ENCODE results near the gene HS6ST1.
A peak's percentile ranks its signal among the peaks of the same experiment; 100 is the strongest.

Gene HS6ST1

DNA sequence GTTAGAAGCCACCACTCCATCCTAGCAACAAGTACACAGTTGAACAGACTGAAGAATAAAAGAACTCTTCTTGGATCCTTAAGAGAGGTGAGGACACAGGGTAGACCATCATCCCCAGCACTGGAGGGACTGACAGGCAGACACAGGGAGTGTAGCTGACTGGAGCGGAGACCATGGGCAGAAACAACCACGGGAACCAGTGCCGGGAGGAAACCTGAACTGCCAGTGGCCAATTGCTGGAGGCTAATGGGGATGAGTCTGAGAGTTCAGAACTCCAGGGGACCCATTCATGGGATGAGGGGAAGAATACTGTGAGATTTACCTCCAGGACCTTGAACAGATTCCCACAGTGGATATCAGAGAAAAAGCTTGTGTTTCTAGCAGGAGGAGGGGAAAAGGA, 76.8 kb downstream of the HS6ST1 start:
- Mint-ChIP-seq H3K4me1 (no peaks in the 10 kb centered on the region), H3K9me3 (no peaks in the 10 kb centered on the region), H3K27ac (no peak overlapping the region), H3K4me3 (no peak overlapping the region), H3K36me3 (no peaks in the 10 kb centered on the region), H3K27me3 (peaks cover 5% of the 10 kb centered on the region)
- DNase-seq (ENCODE audit: low spot score in 2 of 2) (no peak), ATAC-seq (ENCODE audit: low read depth) (no peak)

DNA sequence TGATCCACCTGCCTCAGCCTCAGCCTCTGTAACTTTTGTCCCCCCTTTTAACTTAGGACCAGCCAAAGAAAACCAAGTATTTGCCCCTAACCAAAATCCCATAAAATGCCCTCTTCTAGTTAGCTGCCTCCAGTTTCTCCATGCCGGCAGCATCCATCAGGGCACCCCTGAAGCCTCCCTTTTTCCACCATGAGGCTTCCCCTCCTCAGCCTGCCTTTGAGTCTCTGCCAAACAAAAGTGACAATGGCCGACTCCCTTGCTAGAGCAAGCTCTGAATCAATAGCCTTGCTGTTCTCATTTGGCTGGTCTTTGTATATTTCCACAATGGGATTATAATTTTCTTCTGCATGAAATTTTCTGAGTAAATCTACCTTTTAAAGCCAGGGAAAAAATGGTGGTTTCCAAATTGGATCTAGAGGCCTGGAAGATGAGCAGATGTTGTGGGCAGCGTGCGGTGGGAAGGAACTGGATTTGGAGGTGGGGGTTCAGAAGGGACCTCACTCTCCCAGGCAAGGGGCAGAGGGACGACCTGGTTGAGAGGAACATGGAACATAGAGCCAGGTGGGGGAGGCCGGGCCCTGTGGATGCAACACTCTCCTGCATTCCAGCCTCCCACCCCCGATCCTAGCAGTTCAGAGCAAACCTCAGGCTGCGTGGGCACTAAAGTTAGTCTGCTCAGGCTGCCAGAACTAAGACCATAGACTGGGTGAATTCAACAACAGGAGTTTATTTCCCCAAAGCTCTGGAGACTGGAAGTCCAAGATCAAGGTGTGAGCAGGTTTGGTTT, 80.6 kb downstream of the HS6ST1 start:
- Mint-ChIP-seq H3K27ac (no peak overlapping the region), H3K36me3 (no peaks in the 10 kb centered on the region), H3K9me3 (no peaks in the 10 kb centered on the region), H3K4me1 (peaks cover 2% of the 10 kb centered on the region), H3K4me3 (no peak overlapping the region), H3K27me3 (peaks cover 9% of the 10 kb centered on the region)
- no peak for ATAC-seq (ENCODE audit: low read depth)
- DNase-seq (ENCODE audit: low spot score in 2 of 2) = no peak

DNA sequence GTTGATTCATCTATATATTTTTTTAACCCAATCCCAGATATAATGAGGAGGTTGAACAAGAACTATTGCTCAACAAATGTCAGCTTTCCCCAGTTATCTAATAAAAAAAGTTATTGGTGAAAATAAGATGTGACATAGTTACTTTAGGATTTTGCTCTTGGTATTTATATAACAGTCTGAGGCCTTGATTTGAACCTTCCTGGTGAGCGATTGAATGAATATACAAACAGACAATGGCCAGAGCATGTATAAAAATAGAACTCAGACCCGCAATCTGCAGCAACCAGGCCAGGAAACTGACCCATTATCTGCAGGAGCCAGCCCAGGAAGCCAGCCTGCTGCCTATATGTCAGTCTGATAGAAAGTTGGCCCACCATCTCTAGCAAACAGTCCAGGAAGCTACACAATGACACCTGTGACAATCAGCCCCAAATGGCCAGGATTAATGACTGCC, 81.6 kb downstream of the HS6ST1 start:
- ATAC-seq (ENCODE audit: low read depth) (no peak), DNase-seq (ENCODE audit: low spot score in 2 of 2) (no peak)
- H3K9me3 Mint-ChIP-seq = no peaks in the 10 kb centered on the region
- no peak overlapping the region for H3K27ac Mint-ChIP-seq
- H3K4me1 Mint-ChIP-seq = peaks cover 2% of the 10 kb centered on the region
- peaks cover 11% of the 10 kb centered on the region for H3K27me3 Mint-ChIP-seq
- no peak overlapping the region for H3K4me3 Mint-ChIP-seq
- no peaks in the 10 kb centered on the region for H3K36me3 Mint-ChIP-seq

DNA sequence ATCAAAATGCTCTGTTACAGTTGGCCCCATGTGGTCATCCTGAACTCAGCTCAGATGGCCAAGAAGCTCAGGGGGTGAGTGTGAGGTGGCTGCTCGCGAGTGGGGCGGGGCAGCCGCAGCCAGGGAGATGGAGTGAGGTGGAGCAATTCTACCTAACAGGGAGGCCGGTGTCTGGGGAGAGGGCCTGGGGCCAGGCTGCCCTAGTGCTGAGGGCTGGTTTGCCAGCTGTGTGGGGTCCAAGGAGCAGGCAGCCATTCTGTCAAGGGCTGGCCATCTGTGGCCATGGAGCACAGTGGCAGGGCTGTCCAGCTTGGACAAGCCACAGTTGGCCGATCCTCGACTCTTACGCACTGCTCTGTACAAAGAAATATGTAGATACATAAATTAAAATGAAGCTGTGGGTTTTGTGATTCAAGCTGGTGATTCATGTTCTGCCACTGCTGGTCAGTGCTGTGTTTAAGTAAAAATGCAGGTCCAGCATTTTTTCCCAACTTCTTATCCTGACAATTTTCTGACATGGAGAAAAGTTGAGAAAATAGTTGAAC, 82.1 kb downstream of the HS6ST1 start:
- DNase-seq (ENCODE audit: low spot score in 2 of 2) = no peak
- H3K4me1 Mint-ChIP-seq = peaks cover 2% of the 10 kb centered on the region
- H3K9me3 Mint-ChIP-seq = no peaks in the 10 kb centered on the region
- no peaks in the 10 kb centered on the region for H3K36me3 Mint-ChIP-seq
- peaks cover 11% of the 10 kb centered on the region for H3K27me3 Mint-ChIP-seq
- no peak overlapping the region for H3K27ac Mint-ChIP-seq
- no peak for ATAC-seq (ENCODE audit: low read depth)
- H3K4me3 Mint-ChIP-seq = no peak overlapping the region

DNA sequence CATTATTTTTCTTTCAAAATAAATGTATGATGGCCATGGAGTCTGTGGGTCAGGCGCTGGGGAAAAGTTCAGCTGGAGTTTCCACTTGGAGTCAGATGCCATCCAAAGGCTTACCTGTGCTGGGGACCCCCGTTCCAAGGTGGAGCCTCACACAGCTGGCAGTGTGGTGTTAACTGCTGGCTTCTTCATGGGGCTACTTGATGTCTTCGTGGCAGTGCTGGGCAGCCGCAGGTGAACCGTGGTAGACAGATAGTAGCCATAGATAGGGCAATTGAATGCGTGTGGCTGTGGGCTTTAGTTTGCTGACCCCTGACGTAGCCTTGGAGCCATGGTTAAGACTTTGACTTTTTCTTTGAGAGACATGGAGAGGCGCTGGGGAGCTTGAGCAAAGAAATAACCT, 83.1 kb downstream of the HS6ST1 start:
- DNase-seq (ENCODE audit: low spot score in 2 of 2) = no peak
- Mint-ChIP-seq H3K36me3 (no peaks in the 10 kb centered on the region), H3K4me1 (peaks cover 2% of the 10 kb centered on the region), H3K4me3 (no peak overlapping the region), H3K27ac (no peak overlapping the region), H3K9me3 (no peaks in the 10 kb centered on the region), H3K27me3 (peaks cover 13% of the 10 kb centered on the region)
- ATAC-seq (ENCODE audit: low read depth) = no peak

DNA sequence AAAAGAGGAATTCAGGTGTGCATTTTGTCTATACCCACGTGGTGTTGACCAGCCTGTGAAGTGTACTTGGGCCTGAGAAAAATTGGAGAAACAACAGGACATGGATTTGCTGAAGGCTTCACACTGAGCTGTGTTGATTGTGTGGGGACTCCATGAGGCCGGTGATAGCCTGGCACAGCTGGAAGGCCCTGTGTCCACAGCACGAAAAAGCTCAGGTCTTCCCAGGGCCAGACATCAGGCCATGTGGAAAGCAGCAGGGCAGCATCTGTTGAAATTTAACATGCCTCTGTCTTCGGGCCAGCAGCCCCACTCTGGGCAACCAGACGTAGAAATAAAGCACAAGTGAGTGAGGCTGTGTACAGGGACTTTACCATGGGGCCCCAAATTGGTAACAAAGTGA, 84.1 kb downstream of the HS6ST1 start:
- Mint-ChIP-seq H3K4me3 (no peak overlapping the region), H3K27ac (no peak overlapping the region), H3K4me1 (peaks cover 2% of the 10 kb centered on the region), H3K36me3 (no peaks in the 10 kb centered on the region), H3K27me3 (peaks cover 13% of the 10 kb centered on the region), H3K9me3 (no peaks in the 10 kb centered on the region)
- DNase-seq (ENCODE audit: low spot score in 2 of 2) (no peak), ATAC-seq (ENCODE audit: low read depth) (no peak)

DNA sequence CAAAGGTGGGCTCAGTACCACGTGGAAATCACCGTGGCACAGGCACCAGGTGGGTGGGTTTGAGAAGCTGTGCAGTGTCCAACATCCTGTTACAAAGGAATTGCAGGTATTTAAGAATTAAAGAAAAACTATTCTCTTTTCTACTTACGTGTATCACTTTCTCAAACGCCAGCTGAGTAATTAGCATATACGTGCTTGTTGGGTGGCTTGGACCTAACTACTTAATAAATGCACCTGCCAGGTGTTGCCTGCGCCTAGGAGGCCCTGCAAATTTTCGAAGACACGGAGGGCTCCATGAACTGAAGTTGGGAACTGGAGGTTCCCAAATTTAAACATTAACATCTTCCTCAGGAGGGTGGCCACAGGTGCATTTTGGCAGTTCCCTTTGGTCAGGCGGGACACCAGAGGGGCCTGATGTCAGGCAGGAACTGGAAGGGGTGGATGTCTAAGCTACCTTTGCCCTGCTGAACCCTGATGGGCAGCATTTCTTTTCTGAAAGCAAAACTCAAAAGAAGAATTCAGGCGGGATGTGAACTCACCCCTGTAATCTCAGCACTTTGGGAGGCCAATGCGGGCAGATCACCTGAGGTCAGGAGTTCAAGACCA, 84.8 kb downstream of the HS6ST1 start:
- DNase-seq (ENCODE audit: low spot score in 2 of 2) = no peak
- Mint-ChIP-seq H3K9me3 (no peaks in the 10 kb centered on the region), H3K36me3 (no peaks in the 10 kb centered on the region), H3K4me1 (peaks cover 2% of the 10 kb centered on the region), H3K27ac (no peak overlapping the region), H3K27me3 (peaks cover 13% of the 10 kb centered on the region), H3K4me3 (peak overlapping the region; percentile 85)
- ATAC-seq (ENCODE audit: low read depth) = peak; percentile 13

DNA sequence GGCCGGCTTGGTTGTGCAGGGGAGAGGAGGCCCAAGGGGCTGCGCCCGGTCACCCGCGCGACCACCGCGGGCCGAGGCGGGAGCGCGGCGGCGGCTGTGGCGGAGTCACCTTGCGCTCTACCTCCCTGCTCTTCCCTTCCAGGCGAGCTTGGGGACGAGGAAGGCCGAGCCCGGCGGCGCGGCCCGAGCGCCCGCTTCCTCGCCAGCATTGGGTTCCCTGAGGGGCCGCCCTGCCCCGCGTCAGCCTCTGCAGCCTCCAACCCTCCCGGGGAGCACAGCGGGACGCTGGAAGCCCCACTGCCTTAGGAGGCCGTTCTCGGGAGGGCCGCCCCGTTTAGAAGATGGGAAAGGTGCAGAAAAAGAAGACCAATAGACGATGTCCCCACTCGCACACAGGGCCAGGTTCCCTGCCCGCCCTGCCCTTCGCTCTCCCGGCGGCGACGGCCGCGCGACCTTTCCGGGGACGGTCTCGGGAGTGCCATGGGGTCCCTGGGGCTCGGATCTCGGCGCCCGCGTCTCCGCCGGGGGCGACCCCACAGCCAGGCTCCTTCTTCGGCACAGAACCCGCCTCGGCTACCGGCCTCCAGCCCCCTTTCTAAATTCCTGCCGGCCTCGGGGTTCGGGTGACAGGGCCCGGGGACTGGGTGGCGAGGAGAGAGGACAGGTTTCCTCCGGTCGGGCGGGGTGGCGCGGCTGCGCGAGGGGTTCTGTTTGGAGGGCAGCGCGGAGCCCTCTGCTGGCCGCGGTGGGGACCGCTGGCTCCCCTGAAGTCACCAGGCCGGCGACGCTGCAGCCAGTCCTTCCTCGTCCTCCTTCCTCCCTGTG, 85.5 kb downstream of the HS6ST1 start:
- H3K27ac Mint-ChIP-seq = no peak overlapping the region
- H3K9me3 Mint-ChIP-seq = no peaks in the 10 kb centered on the region
- H3K36me3 Mint-ChIP-seq = no peaks in the 10 kb centered on the region
- peaks cover 2% of the 10 kb centered on the region for H3K4me1 Mint-ChIP-seq
- ATAC-seq (ENCODE audit: low read depth) = peak; percentile 96
- peak overlapping the region; percentile 85 for H3K4me3 Mint-ChIP-seq
- H3K27me3 Mint-ChIP-seq = peaks cover 11% of the 10 kb centered on the region
- peak; percentile 74 to 81 for DNase-seq (ENCODE audit: low spot score in 2 of 2)

DNA sequence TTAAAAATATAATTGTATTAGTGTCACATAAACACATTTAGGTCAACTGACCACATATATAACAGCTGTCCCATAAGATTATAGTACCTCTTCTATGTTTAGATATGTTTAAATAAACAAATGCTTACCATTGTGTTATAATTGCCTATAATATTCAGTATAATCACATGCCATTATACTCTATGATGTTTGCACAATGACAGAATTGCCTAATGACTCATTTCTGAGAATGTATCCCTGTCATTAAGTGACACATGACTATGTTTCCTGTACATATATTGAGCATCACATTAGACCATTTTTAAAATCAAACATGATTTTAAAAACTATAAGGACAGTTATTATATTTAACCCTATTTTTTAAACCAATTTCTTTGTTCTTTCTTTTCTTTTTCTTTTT, 89.8 kb downstream of the HS6ST1 start:
- ATAC-seq (ENCODE audit: low read depth) (no peak), DNase-seq (ENCODE audit: low spot score in 2 of 2) (no peak)
- peaks cover 5% of the 10 kb centered on the region for H3K9me3 Mint-ChIP-seq
- peaks cover 6% of the 10 kb centered on the region for H3K27me3 Mint-ChIP-seq
- no peak overlapping the region for H3K4me3 Mint-ChIP-seq
- no peaks in the 10 kb centered on the region for H3K36me3 Mint-ChIP-seq
- no peak overlapping the region for H3K27ac Mint-ChIP-seq
- peaks cover 2% of the 10 kb centered on the region for H3K4me1 Mint-ChIP-seq

DNA sequence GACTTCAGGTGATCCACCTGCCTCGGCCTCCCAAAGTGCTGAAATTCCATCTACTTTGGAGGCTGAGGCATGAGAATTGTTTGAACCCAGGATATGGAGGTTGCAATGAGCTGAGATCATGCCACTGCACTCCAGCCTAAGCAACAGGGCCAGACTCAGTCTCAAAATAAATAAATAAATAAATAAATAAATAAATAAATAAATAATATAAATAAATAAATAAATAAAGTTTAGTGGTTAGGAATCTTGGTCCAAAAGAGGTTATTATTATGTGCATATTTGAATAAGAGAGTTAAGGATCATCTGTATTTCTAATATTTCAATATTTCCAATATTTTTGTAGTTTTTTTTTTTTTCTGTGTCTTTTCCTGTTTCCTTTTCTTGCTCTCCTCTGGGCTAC, 90.8 kb downstream of the HS6ST1 start:
- Mint-ChIP-seq H3K4me3 (no peak overlapping the region), H3K36me3 (no peaks in the 10 kb centered on the region), H3K27me3 (peaks cover 6% of the 10 kb centered on the region), H3K4me1 (no peaks in the 10 kb centered on the region), H3K27ac (no peak overlapping the region), H3K9me3 (peaks cover 5% of the 10 kb centered on the region)
- ATAC-seq (ENCODE audit: low read depth) = no peak
- no peak for DNase-seq (ENCODE audit: low spot score in 2 of 2)

DNA sequence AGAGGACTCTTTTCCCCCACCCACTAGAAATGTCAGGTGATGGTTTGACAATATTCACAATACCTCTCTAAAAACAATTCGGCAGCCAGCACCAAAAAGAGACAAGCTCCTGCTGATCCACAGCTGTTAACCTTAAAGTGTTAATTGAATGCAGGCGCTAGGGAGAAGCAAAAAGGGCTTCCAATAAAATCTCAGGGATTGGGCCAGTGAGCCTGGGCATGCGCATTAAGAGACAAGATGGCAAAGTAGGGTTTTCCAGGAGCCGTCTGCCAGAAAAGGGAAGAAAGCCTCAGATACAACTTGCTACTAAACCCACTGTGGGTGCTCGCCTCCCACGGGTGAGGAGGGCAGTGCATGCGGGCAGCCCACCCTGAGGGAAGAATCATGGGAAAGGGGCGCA, 98.8 kb downstream of the HS6ST1 start:
- peaks cover 4% of the 10 kb centered on the region for H3K4me1 Mint-ChIP-seq
- H3K9me3 Mint-ChIP-seq = no peaks in the 10 kb centered on the region
- peaks cover 1% of the 10 kb centered on the region for H3K27me3 Mint-ChIP-seq
- DNase-seq (ENCODE audit: low spot score in 2 of 2) = no peak
- no peaks in the 10 kb centered on the region for H3K36me3 Mint-ChIP-seq
- no peak for ATAC-seq (ENCODE audit: low read depth)
- H3K4me3 Mint-ChIP-seq = no peak overlapping the region
- H3K27ac Mint-ChIP-seq = no peak overlapping the region

DNA sequence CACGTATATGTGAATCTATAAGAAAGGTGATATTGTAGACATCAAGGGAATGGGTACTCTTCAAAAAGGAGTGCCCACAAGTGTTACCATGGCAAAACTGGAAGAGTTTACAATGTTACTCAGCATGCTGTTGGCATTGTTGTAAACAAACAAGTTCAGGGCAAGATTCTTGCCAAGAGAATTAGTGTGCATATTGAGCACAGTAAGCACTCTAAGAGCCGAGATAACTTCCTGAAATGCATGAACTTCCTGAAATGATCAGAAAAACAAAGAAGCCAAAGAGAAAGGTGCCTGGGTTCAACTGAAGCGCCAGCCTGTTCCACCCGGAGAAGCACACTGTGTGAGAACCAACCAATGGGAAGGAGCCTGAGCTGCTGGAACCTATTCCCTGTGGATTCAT, 101.0 kb downstream of the HS6ST1 start:
- no peak overlapping the region for H3K4me3 Mint-ChIP-seq
- no peaks in the 10 kb centered on the region for H3K9me3 Mint-ChIP-seq
- no peak overlapping the region for H3K27ac Mint-ChIP-seq
- no peaks in the 10 kb centered on the region for H3K36me3 Mint-ChIP-seq
- ATAC-seq (ENCODE audit: low read depth) (no peak), DNase-seq (ENCODE audit: low spot score in 2 of 2) (no peak)
- peaks cover 4% of the 10 kb centered on the region for H3K4me1 Mint-ChIP-seq
- peaks cover 6% of the 10 kb centered on the region for H3K27me3 Mint-ChIP-seq

DNA sequence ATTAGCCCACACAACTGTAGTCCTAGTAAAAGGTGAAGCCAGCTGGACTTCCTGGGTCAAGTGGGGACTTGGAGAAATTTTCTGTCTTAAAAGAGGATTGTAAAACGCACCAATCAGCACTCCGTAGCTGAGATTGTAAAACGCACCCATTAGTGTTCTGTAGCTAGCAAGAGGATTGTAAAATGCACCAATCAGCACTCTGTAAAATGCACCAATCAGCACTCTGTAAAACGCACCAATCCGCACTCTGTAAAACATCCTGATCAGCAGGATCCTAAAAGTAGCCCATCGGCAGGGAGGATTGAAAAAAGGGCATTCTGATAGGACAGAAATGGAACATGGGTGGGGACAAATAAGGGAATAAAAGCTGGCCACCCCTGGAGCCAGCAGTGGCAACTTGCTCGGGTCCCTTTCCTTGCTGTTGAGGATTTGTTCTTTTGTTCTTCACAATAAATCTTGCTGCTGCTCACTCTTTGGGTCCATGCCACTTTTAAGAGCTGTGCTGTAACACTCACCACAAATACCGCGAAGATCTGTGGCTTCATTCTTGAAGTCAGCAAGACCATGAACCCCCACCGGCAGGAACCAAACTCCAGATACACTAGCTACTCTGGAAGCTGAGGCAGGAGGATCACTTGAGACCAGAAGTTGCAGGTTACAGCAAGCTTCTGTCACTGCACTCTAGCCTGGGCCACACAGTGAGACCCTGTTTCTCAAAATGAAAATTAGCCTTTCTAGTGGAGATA, 102.6 kb downstream of the HS6ST1 start:
- H3K4me1 Mint-ChIP-seq = peaks cover 4% of the 10 kb centered on the region
- H3K4me3 Mint-ChIP-seq = no peak overlapping the region
- no peaks in the 10 kb centered on the region for H3K9me3 Mint-ChIP-seq
- no peak overlapping the region for H3K27ac Mint-ChIP-seq
- no peaks in the 10 kb centered on the region for H3K36me3 Mint-ChIP-seq
- ATAC-seq (ENCODE audit: low read depth) (no peak), DNase-seq (ENCODE audit: low spot score in 2 of 2) (no peak)
- H3K27me3 Mint-ChIP-seq = peaks cover 6% of the 10 kb centered on the region

All from memory B cell (primary cell).